Measurements from ENCODE around the gene MIA2. TPM values are rescaled to one million over a fixed set of nuclear protein-coding genes. Genes with fewer than 3 reads are reported as not detected.
A peak's percentile ranks its signal among the peaks of the same experiment; 100 is the strongest.

The MIA2 gene
- total and polyA plus RNA-seq, 9 donors = 11.7 to 21.9 (median 19.5) TPM

GRCh38 chr14:39431416-39432178 lies 197.9 kb downstream of the MIA2 start:
- intact Hi-C loops (cut with DNase I) = loop anchor here in 2 of 4 donors (1.0 to 5.0 kb wide), 4 partner anchors 164 to 329 kb away; partner anchors contain the start of genes PNN (in 1 of the 2), SEC23A (in 1 of the 2) and TRAPPC6B (in 1 of the 2)
- Histone ChIP-seq H3K4me3 (peak overlapping the region; percentile 83), H3K9me3 (no peaks in the 10 kb centered on the region), H3K36me3 (no peaks in the 10 kb centered on the region), H3K27me3 (no peaks in the 10 kb centered on the region), H3K27ac (peak overlapping the region; percentile 93 to 98), H3K4me1 (ENCODE audit: insufficient read depth) (peaks cover 3% of the 10 kb centered on the region)
- DNase-seq = peak in 4 of 5 donors; percentile 31 to 66 (median 52)
- 0% methylated on average over 71 to 81 of the region's 81 CpGs for WGBS, 3 donors
- TF ChIP-seq POLR2A (IDR thresholded peaks at IDR 0.05) (peak; percentile 52), EP300 (IDR thresholded peaks at IDR 0.05) (no peak)

GRCh38 chr14:39432179-39432618 lies 198.5 kb downstream of the MIA2 start, which contains the start of gene FBXO33:
Gene FBXO33, minus strand, starts transcription at chr14:39432433. Its CDS starts 271 bp downstream, at chr14:39432162.
- H3K27ac ChIP-seq = peak within 1 kb of the TSS; percentile 93 to 98
- peak; percentile 95 to 98 (median 96) for DNase-seq
- intact Hi-C loops (cut with DNase I) = loop anchor here in 2 of 4 donors (2.0 to 5.0 kb wide), 3 partner anchors 165 to 329 kb away; partner anchors contain the start of genes SEC23A (in 1 of the 2) and TRAPPC6B (in 1 of the 2)

GRCh38 chr14:39432619-39433451 lies 199.1 kb downstream of the MIA2 start:
- H3K4me3 ChIP-seq = peak overlapping the region; percentile 83
- H3K27me3 ChIP-seq = no peaks in the 10 kb centered on the region
- peak; percentile 93 to 94 (median 93) for DNase-seq
- WGBS, 3 donors = 0 to 1% (median 0%) methylated on average over 38 of the region's 38 CpGs
- H3K9me3 ChIP-seq = no peaks in the 10 kb centered on the region
- TF ChIP-seq EP300 (IDR thresholded peaks at IDR 0.05) (no peak), POLR2A (IDR thresholded peaks at IDR 0.05) (peak; percentile 60), CTCF (IDR thresholded peaks at IDR 0.05) (peak in 2 of 3 donors; percentile 14 to 43)
- peaks cover 3% of the 10 kb centered on the region for H3K4me1 ChIP-seq (ENCODE audit: insufficient read depth)
- intact Hi-C loops (cut with DNase I) = loop anchor here in 2 of 4 donors (2.0 to 5.0 kb wide), 3 partner anchors 166 to 330 kb away; partner anchors contain the start of genes SEC23A (in 1 of the 2) and TRAPPC6B (in 1 of the 2)
- H3K36me3 ChIP-seq = no peaks in the 10 kb centered on the region
- peak overlapping the region; percentile 74 to 98 for H3K27ac ChIP-seq

More at GRCh38 chr14:39432179-39432618, 198.5 kb downstream of the MIA2 start, which contains the start of gene FBXO33:
- no peaks in the 10 kb centered on the region for H3K9me3 ChIP-seq
- H3K4me1 ChIP-seq (ENCODE audit: insufficient read depth) = peaks cover 3% of the 10 kb centered on the region
- H3K36me3 ChIP-seq = no peaks in the 10 kb centered on the region
- WGBS, 3 donors = 0% methylated on average over 21 to 47 of the region's 47 CpGs
- TF ChIP-seq CTCF (IDR thresholded peaks at IDR 0.05) (peak in 1 of 3 donors; percentile 28), POLR2A (IDR thresholded peaks at IDR 0.05) (no peak), EP300 (IDR thresholded peaks at IDR 0.05) (peak; percentile 61)
- H3K27me3 ChIP-seq = no peaks in the 10 kb centered on the region
- peak within 1 kb of the TSS; percentile 83 for H3K4me3 ChIP-seq

- H3K36me3 ChIP-seq = no peaks in the 10 kb centered on the region
- peak overlapping the region; percentile 83 for H3K4me3 ChIP-seq
- H3K27ac ChIP-seq = peak overlapping the region in 1 of 2 donors; percentile 98
- intact Hi-C loops (cut with DNase I) = loop anchor here in 2 of 4 donors (2.0 to 5.0 kb wide), 3 partner anchors 166 to 331 kb away; partner anchors contain the start of genes SEC23A (in 1 of the 2) and TRAPPC6B (in 1 of the 2)
- WGBS, 3 donors = 3 to 16% (median 4%) methylated on average over 8 of the region's 8 CpGs
- H3K9me3 ChIP-seq = no peaks in the 10 kb centered on the region
- no peak for DNase-seq
- no peak for TF ChIP-seq POLR2A (IDR thresholded peaks at IDR 0.05)
- TF ChIP-seq EP300 (IDR thresholded peaks at IDR 0.05) = no peak
- TF ChIP-seq CTCF (IDR thresholded peaks at IDR 0.05) = no peak
- H3K27me3 ChIP-seq = no peaks in the 10 kb centered on the region
- H3K4me1 ChIP-seq (ENCODE audit: insufficient read depth) = peaks cover 3% of the 10 kb centered on the region
Observed at GRCh38 chr14:39433452-39433813, 199.7 kb downstream of the MIA2 start.

Data from ovary (tissue), 9 donors.